Measurements from ENCODE around the gene KCNK15.

KCNK15 gene

DNA sequence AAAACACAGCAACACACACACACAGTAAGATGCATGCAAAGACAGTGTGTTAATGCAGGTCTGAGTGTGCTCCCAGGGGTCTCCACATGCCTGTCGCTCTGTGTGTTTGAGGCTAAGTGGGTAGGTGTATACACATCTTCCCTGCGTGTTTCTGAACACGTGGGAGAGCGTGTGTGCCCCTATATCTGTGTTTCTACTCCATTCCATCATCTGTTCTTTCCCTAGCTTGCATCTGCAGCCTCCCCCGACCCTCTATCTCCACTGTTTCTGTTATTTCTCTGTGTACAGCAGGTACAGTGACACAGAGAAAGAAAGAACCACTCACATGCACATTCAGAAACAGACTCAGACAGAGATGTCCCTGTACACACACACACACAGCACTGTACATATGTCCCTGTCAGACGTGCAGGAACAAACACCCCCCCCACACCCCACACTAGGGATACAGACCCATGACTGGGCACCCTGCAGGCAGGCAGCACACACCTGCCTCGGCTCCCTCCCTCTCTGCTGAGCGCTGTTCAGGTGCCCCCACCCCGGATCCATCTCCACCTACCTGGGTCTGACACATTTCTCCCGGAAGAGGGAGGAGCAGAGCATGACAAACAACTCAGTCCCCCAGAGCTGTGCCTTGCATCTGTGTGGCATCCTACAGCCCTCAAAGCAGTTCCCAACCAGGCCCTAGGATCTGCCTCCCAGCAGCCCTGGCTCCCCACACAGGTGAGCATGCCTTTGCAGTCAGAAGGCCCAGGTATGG, 27.6 kb downstream of the KCNK15 start:
- in situ Hi-C loops (cut with HindIII; ENCODE audit: low pct_unique_long_range_greater_than_20kb, low sequenced_read_pairs), result no loop called here
- DNase-seq (ENCODE audit: low read depth in 1 of 2, low spot score in 1 of 2), result no peak
- no peak for TF ChIP-seq JUND (IDR thresholded peaks at IDR 0.05; ENCODE audit: low read depth)

GRCh38 chr20:44776980-44777379, 31.3 kb downstream of the KCNK15 start:
- in situ Hi-C loops (cut with HindIII; ENCODE audit: low pct_unique_long_range_greater_than_20kb, low sequenced_read_pairs), result no loop called here
- no peak for TF ChIP-seq JUND (IDR thresholded peaks at IDR 0.05; ENCODE audit: low read depth)
- peak; percentile 48 to 81 for DNase-seq (ENCODE audit: low read depth in 1 of 2, low spot score in 1 of 2)

DNA sequence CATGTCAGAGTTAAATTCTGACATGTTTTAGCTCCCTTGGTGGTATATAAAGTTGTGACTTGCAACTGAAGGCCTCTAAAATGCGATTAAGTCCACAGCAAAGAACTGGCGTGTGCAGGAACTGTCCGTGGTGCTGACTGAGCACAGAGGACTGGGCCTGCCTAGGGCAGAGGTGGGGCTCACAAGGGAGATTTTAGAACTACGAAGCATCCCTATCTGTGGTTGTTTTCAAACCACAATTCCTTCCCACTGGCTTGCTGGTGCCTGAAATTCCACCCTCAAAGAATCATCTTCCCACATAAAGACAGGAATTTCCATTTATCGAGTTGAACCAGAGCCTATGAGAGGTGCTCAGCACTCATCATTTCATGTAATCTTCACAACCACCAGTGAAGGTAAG, 34.6 kb downstream of the KCNK15 start:
- no peak for TF ChIP-seq JUND (IDR thresholded peaks at IDR 0.05; ENCODE audit: low read depth)
- DNase-seq (ENCODE audit: low read depth in 1 of 2, low spot score in 1 of 2), result peak; percentile 67 to 84
- in situ Hi-C loops (cut with HindIII; ENCODE audit: low pct_unique_long_range_greater_than_20kb, low sequenced_read_pairs), result no loop called here

- in situ Hi-C loops (cut with HindIII; ENCODE audit: low pct_unique_long_range_greater_than_20kb, low sequenced_read_pairs), result no loop called here
- no peak for TF ChIP-seq JUND (IDR thresholded peaks at IDR 0.05; ENCODE audit: low read depth)
- DNase-seq (ENCODE audit: low read depth in 1 of 2, low spot score in 1 of 2), result no peak
These were observed 35.5 kb downstream of the KCNK15 start for GRCh38 chr20:44781118-44781517.

GRCh38 chr20:44781791-44782190, 36.1 kb downstream of the KCNK15 start:
- in situ Hi-C loops (cut with HindIII; ENCODE audit: low pct_unique_long_range_greater_than_20kb, low sequenced_read_pairs), result no loop called here
- TF ChIP-seq JUND (IDR thresholded peaks at IDR 0.05; ENCODE audit: low read depth), result no peak
- no peak for DNase-seq (ENCODE audit: low read depth in 1 of 2, low spot score in 1 of 2)

DNA sequence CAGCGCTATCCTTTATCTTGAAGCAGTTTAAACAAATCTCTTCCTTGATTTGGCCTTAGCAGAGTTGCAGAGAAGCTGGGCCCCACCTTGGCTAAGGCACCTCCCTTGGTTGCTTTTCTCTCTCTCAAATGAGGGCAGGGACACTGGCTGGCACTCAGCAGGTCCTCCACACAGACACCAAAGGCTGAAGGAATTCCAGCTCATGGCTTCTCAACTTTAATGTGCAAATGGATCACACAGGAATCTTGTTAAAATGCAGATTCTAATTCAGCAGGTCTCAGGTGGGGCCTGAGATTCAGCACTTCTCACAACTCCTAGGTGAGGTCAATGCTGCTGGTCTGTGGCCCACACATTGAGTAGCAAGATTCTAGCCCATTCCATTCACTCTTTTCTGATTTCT, 39.0 kb downstream of the KCNK15 start:
- no peak for DNase-seq (ENCODE audit: low read depth in 1 of 2, low spot score in 1 of 2)
- in situ Hi-C loops (cut with HindIII; ENCODE audit: low pct_unique_long_range_greater_than_20kb, low sequenced_read_pairs), result no loop called here
- no peak for TF ChIP-seq JUND (IDR thresholded peaks at IDR 0.05; ENCODE audit: low read depth)

DNA sequence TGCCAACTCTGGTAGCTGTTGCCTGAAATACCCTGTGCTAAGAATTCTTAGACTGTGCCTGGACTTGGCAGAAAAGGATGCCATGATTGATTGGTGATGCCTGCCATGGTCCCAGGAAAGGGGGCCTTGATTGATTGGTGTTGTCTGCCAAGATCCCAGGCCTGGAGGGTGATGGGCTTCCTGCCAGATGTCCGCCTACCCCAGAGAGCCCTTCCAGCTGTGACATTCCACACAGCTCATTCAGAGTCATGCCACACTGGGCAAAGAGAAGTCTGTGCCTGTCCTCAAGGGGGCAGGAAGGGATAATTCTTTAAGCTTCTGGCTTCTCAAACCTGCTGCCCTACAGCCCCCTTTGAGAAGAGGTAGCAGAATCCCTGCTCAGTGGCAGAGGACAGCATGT, 40.1 kb downstream of the KCNK15 start:
- peak; percentile 50 to 61 for DNase-seq (ENCODE audit: low read depth in 1 of 2, low spot score in 1 of 2)
- in situ Hi-C loops (cut with HindIII; ENCODE audit: low pct_unique_long_range_greater_than_20kb, low sequenced_read_pairs), result no loop called here
- TF ChIP-seq JUND (IDR thresholded peaks at IDR 0.05; ENCODE audit: low read depth), result no peak

GRCh38 chr20:44787299-44787698, 41.6 kb downstream of the KCNK15 start:
- TF ChIP-seq JUND (IDR thresholded peaks at IDR 0.05; ENCODE audit: low read depth), result no peak
- in situ Hi-C loops (cut with HindIII; ENCODE audit: low pct_unique_long_range_greater_than_20kb, low sequenced_read_pairs), result no loop called here
- DNase-seq (ENCODE audit: low read depth in 1 of 2, low spot score in 1 of 2), result no peak

- in situ Hi-C loops (cut with HindIII; ENCODE audit: low pct_unique_long_range_greater_than_20kb, low sequenced_read_pairs), result no loop called here
- no peak for TF ChIP-seq JUND (IDR thresholded peaks at IDR 0.05; ENCODE audit: low read depth)
- no peak for DNase-seq (ENCODE audit: low read depth in 1 of 2, low spot score in 1 of 2)
These were observed 43.2 kb downstream of the KCNK15 start for GRCh38 chr20:44788706-44789456.

DNA sequence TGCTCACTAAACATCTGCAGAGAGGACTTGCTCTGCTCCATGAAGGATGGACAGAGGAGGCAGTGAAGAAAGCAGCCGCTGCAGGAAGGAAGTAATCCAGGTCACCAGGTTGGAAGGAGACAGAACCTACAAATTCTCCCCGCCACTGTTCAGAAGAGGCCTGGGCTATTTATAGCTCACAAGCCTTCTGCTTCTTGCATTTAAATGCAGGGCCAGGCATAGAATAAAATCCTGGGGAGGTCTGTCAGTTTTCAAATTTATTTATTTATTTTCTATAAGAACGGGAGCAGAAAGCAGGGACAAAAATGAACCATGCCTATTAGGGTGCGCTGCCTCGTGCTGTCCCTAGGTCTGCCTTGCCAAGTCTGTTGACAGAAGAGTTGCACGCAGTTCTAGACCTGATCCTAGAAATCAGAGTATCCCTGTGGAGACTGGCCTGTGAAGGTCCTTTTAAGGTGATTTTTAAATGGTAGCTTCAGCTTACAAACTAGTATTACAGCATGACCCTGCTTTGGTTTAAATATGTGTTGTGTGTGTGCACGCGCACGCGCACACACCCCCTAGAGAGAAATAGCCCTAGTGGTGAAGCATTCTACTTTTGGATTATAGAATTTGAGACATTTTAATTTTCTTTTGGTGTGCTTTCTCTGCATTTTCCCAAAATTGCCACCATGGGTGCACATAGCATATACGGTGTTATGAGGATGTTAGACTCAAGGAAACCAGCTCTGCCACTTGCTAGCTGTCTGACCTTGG, 45.2 kb downstream of the KCNK15 start:
- no peak for DNase-seq (ENCODE audit: low read depth in 1 of 2, low spot score in 1 of 2)
- in situ Hi-C loops (cut with HindIII; ENCODE audit: low pct_unique_long_range_greater_than_20kb, low sequenced_read_pairs), result no loop called here
- no peak for TF ChIP-seq JUND (IDR thresholded peaks at IDR 0.05; ENCODE audit: low read depth)

- in situ Hi-C loops (cut with HindIII; ENCODE audit: low pct_unique_long_range_greater_than_20kb, low sequenced_read_pairs), result no loop called here
- no peak for DNase-seq (ENCODE audit: low read depth in 1 of 2, low spot score in 1 of 2)
- no peak for TF ChIP-seq JUND (IDR thresholded peaks at IDR 0.05; ENCODE audit: low read depth)
These were observed 47.1 kb downstream of the KCNK15 start for GRCh38 chr20:44792796-44793195.

GRCh38 chr20:44795836-44796235, 50.2 kb downstream of the KCNK15 start:
- no peak for TF ChIP-seq JUND (IDR thresholded peaks at IDR 0.05; ENCODE audit: low read depth)
- in situ Hi-C loops (cut with HindIII; ENCODE audit: low pct_unique_long_range_greater_than_20kb, low sequenced_read_pairs), result no loop called here
- DNase-seq (ENCODE audit: low read depth in 1 of 2, low spot score in 1 of 2), result no peak

DNA sequence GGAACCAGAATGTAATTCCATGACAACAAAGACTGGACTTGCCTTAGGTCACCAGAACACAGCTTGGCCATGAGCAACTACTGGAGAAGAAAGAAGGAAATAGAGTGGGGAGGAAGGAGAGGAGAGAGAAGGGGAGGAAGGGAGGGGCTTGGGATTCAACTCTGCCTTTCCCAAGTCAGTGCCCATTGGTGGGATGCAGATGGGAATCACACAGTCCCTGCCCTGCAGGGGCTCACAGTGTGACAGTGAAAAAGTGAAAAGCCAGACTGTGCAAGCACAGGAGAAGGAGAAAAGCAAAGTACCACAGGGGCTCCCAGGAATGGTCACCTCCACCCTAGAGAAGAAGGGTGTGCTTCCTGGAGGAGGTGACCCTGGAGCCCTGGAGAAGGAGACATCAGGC, 50.6 kb downstream of the KCNK15 start:
- no peak for DNase-seq (ENCODE audit: low read depth in 1 of 2, low spot score in 1 of 2)
- no peak for TF ChIP-seq JUND (IDR thresholded peaks at IDR 0.05; ENCODE audit: low read depth)
- in situ Hi-C loops (cut with HindIII; ENCODE audit: low pct_unique_long_range_greater_than_20kb, low sequenced_read_pairs), result no loop called here
